Endodermal cell (in vitro differentiated cells): Measurements from ENCODE around the gene TSPAN33. TPM values are rescaled to one million over a fixed set of nuclear protein-coding genes. Genes with fewer than 3 reads are reported as not detected.

Source experiments
- DNase-seq: peaks from one replicate; pipeline ENCODE4 v3.0.0-alpha.2; 2017
- H3K27ac ChIP-seq: 2 replicates; pipeline ENCODE4 v1.5.1; 2013; ENCODE audit warnings: mild to moderate bottlenecking, low read depth, low read length, moderate library complexity
- H3K27me3 ChIP-seq: 2 replicates; pipeline ENCODE4 v1.6.1; 2013; ENCODE audit warnings: mild to moderate bottlenecking, low read length, moderate library complexity; ENCODE audit not compliant: insufficient read depth, control insufficient read depth, poor library complexity, severe bottlenecking
- H3K36me3 ChIP-seq: 2 replicates; pipeline ENCODE4 v1.7.0; 2013; ENCODE audit warnings: mild to moderate bottlenecking, low read length, moderate library complexity; ENCODE audit not compliant: control insufficient read depth, insufficient read depth
- H3K4me1 ChIP-seq: one replicate; pipeline ENCODE4 v1.7.0; 2013; ENCODE audit warnings: low read length; ENCODE audit not compliant: control insufficient read depth, insufficient read depth
- H3K4me3 ChIP-seq: 2 replicates; pipeline ENCODE4 v1.5.1; 2013; ENCODE audit warnings: mild to moderate bottlenecking, low read length, moderate library complexity
- H3K9ac ChIP-seq: 2 replicates; pipeline ENCODE4 v1.6.1; 2013; ENCODE audit warnings: mild to moderate bottlenecking, low read length, moderate library complexity; ENCODE audit not compliant: poor library complexity, severe bottlenecking; ENCODE audit errors: extremely low read depth
- H3K9me3 ChIP-seq: 2 replicates; pipeline ENCODE4 v1.6.1; 2013; ENCODE audit warnings: mild to moderate bottlenecking, low read length, moderate library complexity; ENCODE audit not compliant: control insufficient read depth
- H3K27ac Mint-ChIP-seq: 2 replicates; pipeline ENCODE4 v1.8.0; 2020; ENCODE audit warnings: mixed read lengths
- H3K27me3 Mint-ChIP-seq: 2 replicates; pipeline ENCODE4 v1.8.0; 2021; ENCODE audit warnings: mild to moderate bottlenecking, mixed read lengths; ENCODE audit not compliant: insufficient read depth
- H3K36me3 Mint-ChIP-seq: 2 replicates; pipeline ENCODE4 v1.8.0; 2020; ENCODE audit warnings: low read depth, mixed read lengths
- H3K4me1 Mint-ChIP-seq: 2 replicates; pipeline ENCODE4 v1.8.0; 2020; ENCODE audit warnings: mixed read lengths
- H3K4me3 Mint-ChIP-seq: 2 replicates; pipeline ENCODE4 v1.8.0; 2020; ENCODE audit warnings: mild to moderate bottlenecking, moderate library complexity, mixed read lengths
- H3K9me3 Mint-ChIP-seq: 2 replicates; pipeline ENCODE4 v1.8.0; 2020; ENCODE audit warnings: mild to moderate bottlenecking, mixed read lengths
- CTCF ChIP-seq: fragments of 200-600 bp; sonication (generic); conservative IDR thresholded peaks from 2 replicates; pipeline ENCODE4 v1.5.0; 2021; ENCODE audit warnings: antibody characterized with exemption, mild to moderate bottlenecking
- WGBS, 2 experiments: methylation state at CpG; one replicate each; pipeline versions ENCODE4 v1.1.5 to v1.1.7; 2013; ENCODE audit warnings: missing lambda C conversion rate in 2 of 2, mixed read lengths in 1 of 2; ENCODE audit not compliant: insufficient coverage in 1 of 2, insufficient read length in 1 of 2; 5-methylcytosine and 5-hydroxymethylcytosine counted together
- total RNA-seq, 2 donors: library from RNA; stranded (reverse); fragmentation: NEBNext Ultra II Directional in 1 of 2; extraction: Animal tissue kit (Norgen Biotek cat#: 25700) in 1 of 2; gene quantifications; 2 replicates in 1 of 2; 3 replicates in 1 of 2; pipeline ENCODE4 v1.2.1, GENCODE V29; 2021

TSPAN33 gene
- total RNA-seq, 2 donors from 2014 or later = 33.2 to 35.6 TPM

GRCh38 chr7:129203050-129203741 lies 58.7 kb downstream of the TSPAN33 start:
- Histone ChIP-seq H3K27me3 (no peaks in the 10 kb centered on the region), H3K4me1 (no peaks in the 10 kb centered on the region), H3K9ac (no peak overlapping the region), H3K4me3 (no peak overlapping the region), H3K9me3 (peaks cover 5% of the 10 kb centered on the region), H3K27ac (no peak overlapping the region), H3K36me3 (peaks cover 20% of the 10 kb centered on the region)
- 87 to 94% methylated on average over 7 to 14 of the region's 14 CpGs for WGBS, 2 experiments
- H3K4me3 Mint-ChIP-seq = no peak overlapping the region
- TF ChIP-seq CTCF = no peak
- H3K4me1 Mint-ChIP-seq = no peaks in the 10 kb centered on the region
- H3K27ac Mint-ChIP-seq = no peak overlapping the region
- no peaks in the 10 kb centered on the region for H3K27me3 Mint-ChIP-seq
- H3K9me3 Mint-ChIP-seq = no peaks in the 10 kb centered on the region
- no peak for DNase-seq
- peaks cover 45% of the 10 kb centered on the region for H3K36me3 Mint-ChIP-seq

GRCh38 chr7:129205126-129205818 lies 60.8 kb downstream of the TSPAN33 start:
- peaks cover 43% of the 10 kb centered on the region for H3K36me3 Mint-ChIP-seq
- Histone ChIP-seq H3K4me3 (no peak overlapping the region), H3K9ac (no peak overlapping the region), H3K27ac (no peak overlapping the region), H3K36me3 (peaks cover 28% of the 10 kb centered on the region), H3K9me3 (no peaks in the 10 kb centered on the region), H3K27me3 (no peaks in the 10 kb centered on the region), H3K4me1 (no peaks in the 10 kb centered on the region)
- no peak for TF ChIP-seq CTCF
- H3K4me1 Mint-ChIP-seq = no peaks in the 10 kb centered on the region
- 91 to 95% methylated on average over 21 to 29 of the region's 29 CpGs for WGBS, 2 experiments
- H3K27ac Mint-ChIP-seq = no peak overlapping the region
- H3K4me3 Mint-ChIP-seq = no peak overlapping the region
- no peak for DNase-seq
- no peaks in the 10 kb centered on the region for H3K27me3 Mint-ChIP-seq
- H3K9me3 Mint-ChIP-seq = no peaks in the 10 kb centered on the region

GRCh38 chr7:129205987-129206785 lies 61.7 kb downstream of the TSPAN33 start:
- peaks cover 36% of the 10 kb centered on the region for H3K36me3 ChIP-seq
- no peaks in the 10 kb centered on the region for H3K27me3 ChIP-seq
- Mint-ChIP-seq H3K4me3 (no peak overlapping the region), H3K27me3 (no peaks in the 10 kb centered on the region), H3K9me3 (no peaks in the 10 kb centered on the region), H3K4me1 (no peaks in the 10 kb centered on the region), H3K36me3 (peaks cover 51% of the 10 kb centered on the region), H3K27ac (no peak overlapping the region)
- DNase-seq = no peak
- H3K4me3 ChIP-seq = no peak overlapping the region
- H3K9me3 ChIP-seq = no peaks in the 10 kb centered on the region
- no peak for TF ChIP-seq CTCF
- no peak overlapping the region for H3K9ac ChIP-seq
- WGBS, 2 experiments = 94 to 97% methylated on average over 12 to 18 of the region's 18 CpGs
- no peaks in the 10 kb centered on the region for H3K4me1 ChIP-seq
- H3K27ac ChIP-seq = no peak overlapping the region
